Mucosa of descending colon (tissue), 3 donors: ENCODE measurements around the gene SHISA7. TPM values are rescaled to one million over a fixed set of nuclear protein-coding genes. Genes with fewer than 3 reads are reported as not detected.
A peak's percentile ranks its signal among the peaks of the same experiment; 100 is the strongest.

Experiments
- ATAC-seq: fragments of 200-7000 bp; cut with Tn5 transposase; one replicate; pipeline ENCODE4 v1.9.1; 2020; ENCODE audit warnings: mild to moderate bottlenecking, moderate library complexity
- DNase-seq, 3 donors: peaks; one replicate each; pipeline ENCODE4 v3.0.0-alpha.2; 2020
- H3K36me3 ChIP-seq: fragments of 200-600 bp; one replicate; pipeline ENCODE4 v1.8.0; 2021; ENCODE audit warnings: low read depth, mild to moderate bottlenecking
- H3K4me1 ChIP-seq: fragments of 200-600 bp; one replicate; pipeline ENCODE4 v1.8.0; 2021; ENCODE audit warnings: low read depth, mild to moderate bottlenecking
- H3K4me3 ChIP-seq: fragments of 200-600 bp; one replicate; pipeline ENCODE4 v1.8.0; 2021; ENCODE audit warnings: mild to moderate bottlenecking
- H3K9me3 ChIP-seq: fragments of 200-600 bp; one replicate; pipeline ENCODE4 v1.8.0; 2021; ENCODE audit warnings: mild to moderate bottlenecking
- CTCF ChIP-seq: fragments of 200-600 bp; IDR thresholded peaks from one replicate; pipeline ENCODE4 v1.8.0; 2022; ENCODE audit warnings: antibody characterized with exemption, mild to moderate bottlenecking
- intact Hi-C, 2 donors: fragments of 100-400 bp; cut with DNase I in 1 of 2; cut with micrococcal nuclease in 1 of 2; formaldehyde crosslinking; loops; one replicate each; pipeline versions ENCODE4 v1.11.0 to v1.11.1; 2022; cut with DNase I, micrococcal nuclease
- total RNA-seq, 3 donors: library from RNA; stranded (reverse); fragmentation: NEBNext Ultra II Directional in 2 of 3; extraction: Animal tissue kit (Norgen Biotek cat#: 25700) in 2 of 3; gene quantifications; one replicate each; pipeline versions ENCODE4 v1.2.1 to v1.2.4, GENCODE V29; 2021 to 2023
- donor health status: DM: no; HTN: no; CAD: no; lungs with moderate emphysema.
- donor health status: DM: no; HTN: no; CAD: no.
- donor health status: DM: no; HTN: yes; CAD: no.

The SHISA7 gene
- total RNA-seq, 3 donors from 2014 or later: 0.35 TPM; not detected in 2

- Histone ChIP-seq H3K4me3 (no peak overlapping the region), H3K4me1 (peaks cover 5% of the 10 kb centered on the region)
Observed at GRCh38 chr19:55489711-55490477, 46.8 kb upstream of the SHISA7 start.

GRCh38 chr19:55488986-55489710 lies 46.0 kb upstream of the SHISA7 start:
- Histone ChIP-seq H3K9me3 (no peaks in the 10 kb centered on the region), H3K4me1 (peaks cover 12% of the 10 kb centered on the region), H3K4me3 (no peak overlapping the region), H3K36me3 (no peaks in the 10 kb centered on the region)
- ATAC-seq (no peak), DNase-seq (peak in 1 of 3 donors; percentile 50)
- TF ChIP-seq CTCF: no peak
- intact Hi-C loops: no loop called here

More at GRCh38 chr19:55489711-55490477, 46.8 kb upstream of the SHISA7 start:
- DNase-seq (peak in 1 of 3 donors; percentile 53), ATAC-seq (no peak)
- TF ChIP-seq CTCF: no peak
- intact Hi-C loops: no loop called here
- H3K36me3 ChIP-seq: no peaks in the 10 kb centered on the region
- H3K9me3 ChIP-seq: no peaks in the 10 kb centered on the region

GRCh38 chr19:55487924-55488687 lies 45.0 kb upstream of the SHISA7 start, which contains the start of gene SSC5D:
Gene SSC5D, plus strand, starts transcription at chr19:55488436. Its CDS starts 154 bp downstream, at chr19:55488590.
- no peak for ATAC-seq

GRCh38 chr19:55486971-55487923 lies 44.1 kb upstream of the SHISA7 start:
- peak; percentile 35 for ATAC-seq
- intact Hi-C loops: no loop called here
- Histone ChIP-seq H3K36me3 (no peaks in the 10 kb centered on the region), H3K4me3 (no peak overlapping the region), H3K9me3 (no peaks in the 10 kb centered on the region), H3K4me1 (peaks cover 14% of the 10 kb centered on the region)
- DNase-seq: peak in 2 of 3 donors; percentile 50 to 68
- no peak for TF ChIP-seq CTCF

More at GRCh38 chr19:55487924-55488687, 45.0 kb upstream of the SHISA7 start, which contains the start of gene SSC5D:
- intact Hi-C loops: no loop called here
- no peaks in the 10 kb centered on the region for H3K9me3 ChIP-seq
- H3K4me3 ChIP-seq: no peak within 1 kb of the TSS
- H3K36me3 ChIP-seq: no peaks in the 10 kb centered on the region
- peak in 1 of 3 donors; percentile 37 for DNase-seq
- no peak for TF ChIP-seq CTCF
- peaks cover 14% of the 10 kb centered on the region for H3K4me1 ChIP-seq
